Heart right ventricle (tissue), 16 donors: ENCODE results near the gene MRPL44. TPM values are rescaled to one million over a fixed set of nuclear protein-coding genes. Genes with fewer than 3 reads are reported as not detected.

Experiments
- ATAC-seq, 8 donors: fragments of 200-7000 bp; cut with Tn5 transposase; one replicate each; pipeline ENCODE4 v1.9.1; 2020; ENCODE audit warnings: mild to moderate bottlenecking in 8 of 8, moderate library complexity in 8 of 8, moderate number of reproducible peaks in 1 of 8
- DNase-seq, 2 donors: peaks; one replicate each; pipeline ENCODE4 v3.0.0-alpha.2; 2020
- H3K27ac ChIP-seq, 10 donors: fragments of 200-600 bp; sonication (generic) in 2 of 10; one replicate each; pipeline versions ENCODE4 v1.5.0 to v1.8.0; 2020 to 2022; ENCODE audit warnings: mild to moderate bottlenecking in 3 of 10
- H3K27me3 ChIP-seq, 7 donors: fragments of 200-600 bp; one replicate each; pipeline ENCODE4 v1.8.0; 2021 to 2022; ENCODE audit warnings: mild to moderate bottlenecking in 2 of 7
- H3K36me3 ChIP-seq, 9 donors: fragments of 200-600 bp; sonication (generic) in 1 of 9; one replicate each; pipeline versions ENCODE4 v1.5.0 to v1.8.0; 2020 to 2022; ENCODE audit warnings: mild to moderate bottlenecking in 2 of 9
- H3K4me1 ChIP-seq, 9 donors: fragments of 200-600 bp; sonication (generic) in 1 of 9; one replicate each; pipeline versions ENCODE4 v1.5.0 to v1.8.0; 2020 to 2022; ENCODE audit warnings: mild to moderate bottlenecking in 4 of 9
- H3K4me3 ChIP-seq, 10 donors: fragments of 200-600 bp; sonication (generic) in 2 of 10; one replicate each; pipeline versions ENCODE4 v1.5.0 to v1.8.0; 2020 to 2022; ENCODE audit warnings: mild to moderate bottlenecking in 7 of 10, moderate library complexity in 2 of 10
- H3K9me3 ChIP-seq, 11 donors: fragments of 200-600 bp in 10 of 11; sonication (generic) in 2 of 11; one replicate each; pipeline versions ENCODE4 v1.5.0 to v1.8.0; 2013 to 2022; ENCODE audit warnings: mild to moderate bottlenecking in 2 of 11, control low read depth in 1 of 11, moderate library complexity in 1 of 11
- WGBS, 2 donors: extraction: QIAGEN DNeasy Blood & Tissue Kit; methylation state at CpG; one replicate each; pipeline ENCODE4 v1.1.7; 2013; ENCODE audit warnings: inconsistent platforms in 1 of 2; 5-methylcytosine and 5-hydroxymethylcytosine counted together
- intact Hi-C, 10 donors: fragments of 100-400 bp; cut with DNase I; formaldehyde crosslinking; loops; one replicate each; pipeline versions ENCODE4 v1.11.1 to v1.14.2; 2022
- polyA plus RNA-seq, 2 donors: library from polyadenylated mRNA; stranded (reverse); fragments of 200-250 nt; gene quantifications; one replicate each; pipeline ENCODE4 v1.2.3, GENCODE V29; 2013
- total RNA-seq, 10 donors: library from RNA; stranded (reverse); fragmentation: NEBNext Ultra II Directional in 3 of 10; extraction: Animal tissue kit (Norgen Biotek cat#: 25700) in 3 of 10; gene quantifications; one replicate each; pipeline versions ENCODE4 v1.2.1 to v1.2.4, GENCODE V29; 2021 to 2023
- TF ChIP-seq, protein P1 (sequence below), 9 donors: fragments of 200-600 bp; sonication (generic) in 2 of 9; IDR thresholded peaks; one replicate each; pipeline versions ENCODE4 v1.5.0 to v1.8.0; 2021 to 2022; ENCODE audit warnings: antibody characterized with exemption in 9 of 9, mild to moderate bottlenecking in 5 of 9, moderate library complexity in 1 of 9
- donor health status: Arrhythmogenic right ventricular cardiomyopathy.
- donor health status: ischemic (EF 13 %, LVEDD 7.1; RV severe dilation, severe dysfunction).
- donor health status: healthy with polysubstance abuse.
- donor health status: DM: no; HTN: yes; CAD: no.
- donor health status: DM: no; HTN: no; CAD: no.
- donor health status: ischemic (EF 25% LVEDD 6.9; RV normal size, moderate dysfunction).
- donor health status: ischemic (EF 25% LVEDD 5.7; RV mildly dilated, moderate dysfunction).
- donor health status: healthy.
- donor health status: DM: yes; HTN: yes; CAD: no.
- donor health status: Ischemic cardiomyopathy.
- donor health status: ischemic (EF 35%, LVEDD 5.7; RV mildly dilated, moderate dysfunction).
- donor health status: nonischemic (EF 11% LVEDD 7.7; RV severe dilation, severe dysfunction).
- donor health status: DM: yes; HTN: yes; CAD: no.
- donor health status: PGD.
- donor health status: ischemic (EF 29% LVEDD 5.4; RV normal size, mild dysfunction).
- donor health status: nonischemic (EF 23%, LVEDD 6.1; RV moderate dilation, normal function).

MRPL44 gene
- total and polyA plus RNA-seq, 12 donors, result 11.3 to 47.5 (median 39.5) TPM

DNA sequence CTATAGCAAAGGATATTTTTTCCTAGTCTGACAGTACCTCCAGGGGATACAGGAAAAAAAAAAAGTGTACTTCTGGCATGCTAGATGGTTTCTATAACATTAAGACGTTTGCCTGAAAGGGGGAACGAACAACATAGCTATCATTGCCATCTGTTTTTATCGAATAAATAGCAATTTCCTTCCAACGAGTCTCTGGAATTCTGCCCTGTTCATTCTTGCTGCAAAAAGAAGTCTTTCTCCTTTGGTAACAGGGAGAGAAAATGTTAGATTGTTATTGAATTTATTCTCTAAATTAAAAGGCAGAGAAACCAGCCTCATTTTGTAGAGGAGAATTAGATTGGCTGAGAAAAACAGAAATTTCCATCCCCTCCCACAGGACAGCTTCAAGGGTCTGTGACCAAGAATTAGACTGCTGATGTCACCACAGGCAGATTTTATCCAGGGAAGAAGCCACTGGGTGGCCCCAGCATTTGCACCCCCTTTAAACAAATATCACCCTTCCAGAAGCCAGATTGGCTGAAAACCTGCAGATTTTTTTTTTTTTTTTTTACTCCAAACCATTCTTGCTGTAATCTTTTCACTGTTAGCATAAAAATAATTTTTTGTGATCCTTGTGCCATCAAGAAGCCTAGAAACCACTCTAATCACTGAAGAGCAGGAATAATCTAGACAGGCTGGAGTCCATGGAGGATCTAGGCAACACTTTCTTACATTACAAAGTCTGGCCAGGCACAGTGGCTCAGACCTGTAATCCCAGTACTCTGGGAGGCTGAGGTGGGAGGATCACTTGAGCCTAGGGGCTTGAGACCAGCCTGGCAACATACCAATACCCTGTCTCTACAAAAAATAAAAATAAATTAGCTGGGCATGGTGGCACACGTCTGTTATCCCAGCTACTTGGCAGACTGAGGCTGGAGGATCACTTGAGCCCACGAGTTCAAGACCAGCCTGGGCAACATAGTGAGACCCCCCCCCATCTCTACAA, 24.2 kb upstream of the MRPL44 start:
- intact Hi-C loops, result no loop called here
- Histone ChIP-seq H3K9me3 (no peaks in the 10 kb centered on the region), H3K27ac (peak overlapping the region in 1 of 10 donors; percentile 13), H3K4me3 (no peak overlapping the region), H3K4me1 (peaks cover 11 to 91% (median 82%) of the 10 kb centered on the region in 9 donors), H3K27me3 (no peaks in the 10 kb centered on the region), H3K36me3 (no peaks in the 10 kb centered on the region)
- DNase-seq, result no peak
- 43 to 47% methylated on average over 6 of the region's 6 CpGs for WGBS, 2 donors
- TF ChIP-seq, protein P1, sequence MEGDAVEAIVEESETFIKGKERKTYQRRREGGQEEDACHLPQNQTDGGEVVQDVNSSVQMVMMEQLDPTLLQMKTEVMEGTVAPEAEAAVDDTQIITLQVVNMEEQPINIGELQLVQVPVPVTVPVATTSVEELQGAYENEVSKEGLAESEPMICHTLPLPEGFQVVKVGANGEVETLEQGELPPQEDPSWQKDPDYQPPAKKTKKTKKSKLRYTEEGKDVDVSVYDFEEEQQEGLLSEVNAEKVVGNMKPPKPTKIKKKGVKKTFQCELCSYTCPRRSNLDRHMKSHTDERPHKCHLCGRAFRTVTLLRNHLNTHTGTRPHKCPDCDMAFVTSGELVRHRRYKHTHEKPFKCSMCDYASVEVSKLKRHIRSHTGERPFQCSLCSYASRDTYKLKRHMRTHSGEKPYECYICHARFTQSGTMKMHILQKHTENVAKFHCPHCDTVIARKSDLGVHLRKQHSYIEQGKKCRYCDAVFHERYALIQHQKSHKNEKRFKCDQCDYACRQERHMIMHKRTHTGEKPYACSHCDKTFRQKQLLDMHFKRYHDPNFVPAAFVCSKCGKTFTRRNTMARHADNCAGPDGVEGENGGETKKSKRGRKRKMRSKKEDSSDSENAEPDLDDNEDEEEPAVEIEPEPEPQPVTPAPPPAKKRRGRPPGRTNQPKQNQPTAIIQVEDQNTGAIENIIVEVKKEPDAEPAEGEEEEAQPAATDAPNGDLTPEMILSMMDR (IDR thresholded peaks at IDR 0.05), result no peak
- no peak for ATAC-seq

DNA sequence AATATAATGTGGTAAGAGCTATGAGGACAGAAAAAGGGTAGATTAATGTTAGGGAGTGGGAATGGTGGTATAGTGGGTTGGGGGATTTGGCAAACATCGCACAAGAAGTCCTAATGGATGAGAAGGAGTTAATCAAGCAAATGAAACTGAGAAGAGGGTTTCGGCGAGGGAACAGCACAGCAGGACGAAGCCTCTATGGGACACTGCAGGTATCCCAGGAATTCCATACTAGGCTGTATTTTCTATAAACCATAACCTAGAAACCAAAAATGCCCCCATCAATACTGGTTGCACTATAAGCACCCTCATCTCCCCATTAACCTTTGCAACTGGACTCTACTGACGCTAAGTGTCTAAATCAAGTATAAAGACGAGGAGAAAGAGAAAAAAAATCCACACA, 22.4 kb upstream of the MRPL44 start:
- WGBS, 2 donors, result 65 to 72% methylated on average over 6 of the region's 6 CpGs
- no peak for DNase-seq
- TF ChIP-seq, protein P1 (IDR thresholded peaks at IDR 0.05), result no peak
- Histone ChIP-seq H3K36me3 (no peaks in the 10 kb centered on the region), H3K4me1 (peaks cover 11 to 97% (median 83%) of the 10 kb centered on the region in 9 donors), H3K9me3 (peaks cover 0 to 7% (median 0%) of the 10 kb centered on the region in 11 donors), H3K27me3 (no peaks in the 10 kb centered on the region), H3K27ac (no peak overlapping the region), H3K4me3 (no peak overlapping the region)
- intact Hi-C loops, result no loop called here
- no peak for ATAC-seq

DNA sequence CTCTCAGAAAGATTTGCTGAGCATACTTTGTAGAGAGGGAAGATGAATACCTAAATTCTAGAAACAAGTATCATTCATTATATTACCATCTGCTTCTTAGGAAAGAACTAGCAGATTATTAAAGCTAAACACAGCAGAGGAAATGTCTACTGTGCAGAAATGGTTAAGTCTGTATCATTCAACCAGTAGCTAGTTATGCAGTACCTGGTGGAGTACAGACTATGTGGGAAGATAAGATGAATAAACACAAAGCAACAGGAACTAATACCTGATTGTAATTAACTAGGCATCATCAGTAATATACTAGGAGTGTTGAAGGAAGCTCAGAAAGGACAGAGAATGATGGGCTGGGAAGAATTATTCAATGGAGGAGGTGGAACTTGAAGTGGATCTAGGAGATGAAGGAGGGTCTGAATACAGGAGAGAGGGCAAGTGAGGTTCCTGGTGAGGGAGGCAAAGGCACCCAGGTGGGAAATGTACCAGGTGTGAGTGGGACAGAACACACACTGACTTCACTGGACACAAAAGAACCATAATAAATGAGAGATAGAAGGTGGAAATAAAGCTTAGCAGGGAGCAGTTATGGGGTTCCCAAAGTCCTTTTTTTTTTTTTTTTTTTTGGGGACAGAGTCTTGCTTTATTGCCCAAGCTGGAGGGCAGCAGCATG, 21.7 kb upstream of the MRPL44 start:
- ATAC-seq (no peak), DNase-seq (no peak)
- TF ChIP-seq, protein P1 (IDR thresholded peaks at IDR 0.05), result no peak
- H3K27ac ChIP-seq, result peak overlapping the region in 1 of 10 donors; percentile 28
- peaks cover 0 to 11% (median 0%) of the 10 kb centered on the region in 11 donors for H3K9me3 ChIP-seq
- H3K36me3 ChIP-seq, result no peaks in the 10 kb centered on the region
- H3K4me1 ChIP-seq, result peaks cover 8 to 93% (median 75%) of the 10 kb centered on the region in 9 donors
- intact Hi-C loops, result no loop called here
- H3K4me3 ChIP-seq, result no peak overlapping the region
- H3K27me3 ChIP-seq, result no peaks in the 10 kb centered on the region

DNA sequence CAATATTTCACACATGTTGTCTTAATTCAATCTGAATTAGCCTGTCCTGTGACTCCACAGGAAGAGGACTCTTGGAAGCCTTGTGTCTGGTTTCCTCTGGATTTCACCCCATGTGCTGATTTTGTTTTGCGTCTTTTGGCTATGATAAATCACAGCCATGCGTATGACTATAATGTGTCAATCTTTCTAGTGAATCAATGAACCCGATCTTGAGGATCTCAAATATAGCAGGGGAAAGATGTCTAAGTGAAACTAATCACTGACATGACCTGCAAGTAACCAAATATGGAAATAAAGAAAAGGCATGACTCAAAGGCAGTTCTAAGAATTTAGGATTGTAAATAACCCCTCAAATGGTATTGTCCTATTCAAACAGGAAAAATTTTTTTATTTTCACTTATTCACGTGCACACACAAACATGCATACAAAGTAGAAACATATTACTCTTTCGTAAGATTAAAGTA, 20.4 kb upstream of the MRPL44 start:
- Histone ChIP-seq H3K36me3 (no peaks in the 10 kb centered on the region), H3K9me3 (peaks cover 0 to 11% (median 0%) of the 10 kb centered on the region in 11 donors), H3K27me3 (no peaks in the 10 kb centered on the region), H3K4me3 (no peak overlapping the region), H3K27ac (peak overlapping the region in 4 of 10 donors; percentile 1 to 28 (median 8)), H3K4me1 (peaks cover 8 to 90% (median 68%) of the 10 kb centered on the region in 9 donors)
- ATAC-seq (peak in 3 of 8 donors; percentile 18 to 58 (median 41)), DNase-seq (no peak)
- intact Hi-C loops, result no loop called here
- TF ChIP-seq, protein P1 (IDR thresholded peaks at IDR 0.05), result no peak
- WGBS, 2 donors, result 53 to 66% methylated on average over 5 of the region's 5 CpGs
